Measurements from ENCODE around the gene APOC1.

Gene APOC1

GRCh38 chr19:44914433-44915206, at the start of gene APOC1:
Gene APOC1 (plus strand): TSS chr19:44914608. CDS start chr19:44914892, 284 bp downstream.
- H3K27ac ChIP-seq = peak within 1 kb of the TSS in 1 of 2 donors; percentile 19
- H3K4me3 ChIP-seq = peak within 1 kb of the TSS; percentile 69

GRCh38 chr19:44865196-44865767, 49.1 kb upstream of the APOC1 start:
- TF ChIP-seq CTCF (IDR thresholded peaks at IDR 0.05) = no peak
- Histone ChIP-seq H3K4me3 (no peak overlapping the region), H3K27ac (no peak overlapping the region)
- no peak for DNase-seq (ENCODE audit: low spot score)

More at GRCh38 chr19:44914433-44915206, at the start of gene APOC1:
- peak; percentile 88 for DNase-seq (ENCODE audit: low spot score)

- H3K27ac ChIP-seq = no peak overlapping the region
- no peak for DNase-seq (ENCODE audit: low spot score)
- H3K4me3 ChIP-seq = no peak overlapping the region
- TF ChIP-seq CTCF (IDR thresholded peaks at IDR 0.05) = no peak
Measured at GRCh38 chr19:44866664-44867063, 47.7 kb upstream of the APOC1 start.

- H3K27ac ChIP-seq = no peak overlapping the region
- H3K4me3 ChIP-seq = no peak overlapping the region
- TF ChIP-seq CTCF (IDR thresholded peaks at IDR 0.05) = no peak
- DNase-seq (ENCODE audit: low spot score) = no peak
Measured at GRCh38 chr19:44867578-44867977, 46.8 kb upstream of the APOC1 start.

GRCh38 chr19:44869733-44870470, 44.5 kb upstream of the APOC1 start:
- Histone ChIP-seq H3K4me3 (no peak overlapping the region), H3K27ac (peak overlapping the region in 1 of 2 donors; percentile 56)
- no peak for TF ChIP-seq CTCF (IDR thresholded peaks at IDR 0.05)
- DNase-seq (ENCODE audit: low spot score) = no peak

- Histone ChIP-seq H3K27ac (no peak overlapping the region), H3K4me3 (no peak overlapping the region)
- DNase-seq (ENCODE audit: low spot score) = no peak
- no peak for TF ChIP-seq CTCF (IDR thresholded peaks at IDR 0.05)
Measured at GRCh38 chr19:44871809-44872208, 42.6 kb upstream of the APOC1 start.

- H3K27ac ChIP-seq = no peak overlapping the region
- DNase-seq (ENCODE audit: low spot score) = no peak
- TF ChIP-seq CTCF (IDR thresholded peaks at IDR 0.05) = no peak
- no peak overlapping the region for H3K4me3 ChIP-seq
Measured at GRCh38 chr19:44872661-44873060, 41.7 kb upstream of the APOC1 start.
